A673 (cell line): Measurements from ENCODE around the gene LAMB4. TPM values are rescaled to one million over a fixed set of nuclear protein-coding genes. Genes with fewer than 3 reads are reported as not detected.

ENCODE experiments used
- BruUV-seq: library from RNA; stranded (reverse); fragments of 400-500 nt; replicated peaks from 2 replicates; lab custom pipeline; 2021; lab: Mats Ljungman, UMichigan
- CTCF ChIA-PET: fragments of 300-600 bp; sonication (Branson Sonifier 250); formaldehyde crosslinking; loops from one replicate; lab custom pipeline; 2022; ENCODE audit warnings: antibody characterized with exemption; lab: Charles Lee
- POLR2A ChIA-PET: fragments of 300-600 bp; sonication (Branson Sonifier 250); formaldehyde crosslinking; loops from one replicate; lab custom pipeline; 2022; ENCODE audit warnings: antibody characterized with exemption; ENCODE audit not compliant: low non-redundant PET; lab: Charles Lee
- DNase-seq: peaks from one replicate; pipeline ENCODE4 v3.0.0-alpha.2; 2015; ENCODE audit warnings: low spot score
- H3K27ac ChIP-seq: fragments of 200-600 bp; sonication (generic); 2 replicates; pipeline ENCODE4 v1.5.1; 2016; ENCODE audit warnings: mixed run types, low read depth, mild to moderate bottlenecking, mixed read lengths, antibody characterized with exemption, low read length; ENCODE audit not compliant: poor library complexity, severe bottlenecking
- H3K27me3 ChIP-seq: fragments of 200-600 bp; sonication (generic); replicated peaks from 2 replicates; pipeline ENCODE4 v1.6.1; 2017; ENCODE audit warnings: mixed run types, low read depth, mild to moderate bottlenecking, mixed read lengths, antibody characterized with exemption, low read length; ENCODE audit not compliant: insufficient read depth, poor library complexity
- H3K36me3 ChIP-seq: fragments of 200-600 bp; sonication (generic); 2 replicates; pipeline ENCODE4 v1.6.1; 2016; ENCODE audit warnings: mixed run types, mild to moderate bottlenecking, mixed read lengths, antibody characterized with exemption, low read length; ENCODE audit not compliant: insufficient read depth, poor library complexity, severe bottlenecking
- H3K4me1 ChIP-seq: fragments of 200-600 bp; sonication (generic); 2 replicates; pipeline ENCODE4 v1.6.1; 2017; ENCODE audit warnings: mixed run types, mild to moderate bottlenecking, mixed read lengths, antibody characterized with exemption, low read length; ENCODE audit not compliant: insufficient read depth, poor library complexity, severe bottlenecking
- H3K4me3 ChIP-seq: fragments of 200-600 bp; sonication (generic); 2 replicates; pipeline ENCODE4 v1.5.1; 2016; ENCODE audit warnings: low read depth, mixed run types, mild to moderate bottlenecking, mixed read lengths, low read length; ENCODE audit not compliant: poor library complexity, severe bottlenecking
- H3K9me3 ChIP-seq: fragments of 200-600 bp; sonication (generic); 2 replicates; pipeline ENCODE4 v1.6.1; 2016; ENCODE audit warnings: mixed run types, low read depth, mild to moderate bottlenecking, mixed read lengths, antibody characterized with exemption, low read length; ENCODE audit not compliant: poor library complexity, severe bottlenecking
- EZH2 ChIP-seq: fragments of 200-600 bp; sonication (generic); IDR thresholded peaks from 2 replicates; pipeline ENCODE4 v1.6.1; 2017; ENCODE audit warnings: borderline replicate concordance, low read depth, mild to moderate bottlenecking, mixed read lengths, antibody characterized with exemption, low read length; ENCODE audit not compliant: poor library complexity, severe bottlenecking
- intact Hi-C: fragments of 100-400 bp; cut with micrococcal nuclease; formaldehyde crosslinking; loops from one replicate; pipeline ENCODE4 v1.10.0; 2022; ENCODE audit not compliant: unreplicated experiment
- total RNA-seq: library from RNA; stranded (reverse); gene quantifications from 2 replicates; pipeline ENCODE4 v1.2.3, GENCODE V29; 2021
- TF ChIP-seq, protein P1 (sequence below): fragments of 300-800, 200-600 bp; sonication (generic); conservative IDR thresholded peaks from 2 replicates; pipeline ENCODE4 v1.5.1; 2017; ENCODE audit warnings: low read depth, mild to moderate bottlenecking, antibody characterized with exemption, low read length, moderate library complexity, mixed read lengths

LAMB4 gene
- total RNA-seq, 1 experiment from 2014 or later = 0.21 TPM

DNA sequence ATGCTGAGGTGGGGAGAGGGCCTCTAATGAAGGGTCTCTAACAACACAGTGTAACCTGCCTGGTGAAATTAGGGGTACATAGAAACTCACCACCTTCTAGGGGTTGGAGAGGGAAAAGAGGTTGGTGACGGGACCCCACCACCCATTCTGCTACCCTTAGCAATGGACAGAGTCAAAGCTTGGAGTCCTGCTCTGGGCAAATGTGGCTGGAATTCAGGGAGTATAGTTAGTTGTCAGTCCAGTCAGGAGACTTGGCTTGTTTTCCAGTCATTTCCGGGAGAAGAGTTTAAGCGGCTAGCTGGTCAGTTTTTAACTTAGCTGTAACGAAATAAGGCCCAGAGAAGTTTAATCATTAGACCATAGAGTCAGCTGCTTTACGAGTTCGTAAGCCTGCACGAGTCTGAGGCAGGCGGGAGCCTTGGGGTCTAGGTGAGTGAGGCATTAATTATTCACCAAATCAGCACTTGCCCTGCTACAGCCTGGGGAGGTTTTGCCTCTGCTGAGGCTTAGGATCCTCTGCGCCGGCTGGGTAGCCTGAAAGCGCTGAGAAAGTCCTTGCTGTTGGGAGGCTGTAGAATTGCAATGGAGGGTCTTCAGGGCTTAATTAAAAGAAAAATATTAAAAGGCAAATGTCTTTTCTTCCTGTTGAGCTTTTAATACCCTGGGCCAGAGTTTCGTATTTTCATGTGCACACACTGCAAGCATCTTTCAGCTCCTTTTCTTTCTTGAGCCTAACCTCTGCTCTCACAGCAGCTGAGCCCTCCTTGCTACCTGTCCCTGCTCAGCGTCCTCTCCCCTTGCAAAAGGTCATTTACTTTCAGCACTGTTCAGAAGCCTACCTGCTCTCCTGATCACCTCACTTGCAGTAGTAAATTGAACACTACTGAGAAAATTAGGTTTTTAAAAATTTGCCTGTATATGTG lies 125.7 kb downstream of the LAMB4 start:
- Histone ChIP-seq H3K9me3 (no peaks in the 10 kb centered on the region), H3K4me1 (peaks cover 32% of the 10 kb centered on the region), H3K27ac (no peak overlapping the region), H3K36me3 (peaks cover 6% of the 10 kb centered on the region), H3K4me3 (no peak overlapping the region), H3K27me3 (no peaks in the 10 kb centered on the region)
- no TSS peak for BruUV-seq
- CTCF ChIA-PET = interaction anchor here (0.6 kb wide), 1 partner anchor 588 kb away, joined by 3 read pairs; no protein-coding TSS in a partner anchor
- POLR2A ChIA-PET = interaction anchor here (0.6 kb wide), 1 partner anchor 325 kb away, joined by 3 read pairs; no protein-coding TSS in a partner anchor
- TF ChIP-seq, protein P1, sequence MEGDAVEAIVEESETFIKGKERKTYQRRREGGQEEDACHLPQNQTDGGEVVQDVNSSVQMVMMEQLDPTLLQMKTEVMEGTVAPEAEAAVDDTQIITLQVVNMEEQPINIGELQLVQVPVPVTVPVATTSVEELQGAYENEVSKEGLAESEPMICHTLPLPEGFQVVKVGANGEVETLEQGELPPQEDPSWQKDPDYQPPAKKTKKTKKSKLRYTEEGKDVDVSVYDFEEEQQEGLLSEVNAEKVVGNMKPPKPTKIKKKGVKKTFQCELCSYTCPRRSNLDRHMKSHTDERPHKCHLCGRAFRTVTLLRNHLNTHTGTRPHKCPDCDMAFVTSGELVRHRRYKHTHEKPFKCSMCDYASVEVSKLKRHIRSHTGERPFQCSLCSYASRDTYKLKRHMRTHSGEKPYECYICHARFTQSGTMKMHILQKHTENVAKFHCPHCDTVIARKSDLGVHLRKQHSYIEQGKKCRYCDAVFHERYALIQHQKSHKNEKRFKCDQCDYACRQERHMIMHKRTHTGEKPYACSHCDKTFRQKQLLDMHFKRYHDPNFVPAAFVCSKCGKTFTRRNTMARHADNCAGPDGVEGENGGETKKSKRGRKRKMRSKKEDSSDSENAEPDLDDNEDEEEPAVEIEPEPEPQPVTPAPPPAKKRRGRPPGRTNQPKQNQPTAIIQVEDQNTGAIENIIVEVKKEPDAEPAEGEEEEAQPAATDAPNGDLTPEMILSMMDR = no peak
- no peak for TF ChIP-seq EZH2
- intact Hi-C loops = no loop called here
- no peak for DNase-seq

DNA sequence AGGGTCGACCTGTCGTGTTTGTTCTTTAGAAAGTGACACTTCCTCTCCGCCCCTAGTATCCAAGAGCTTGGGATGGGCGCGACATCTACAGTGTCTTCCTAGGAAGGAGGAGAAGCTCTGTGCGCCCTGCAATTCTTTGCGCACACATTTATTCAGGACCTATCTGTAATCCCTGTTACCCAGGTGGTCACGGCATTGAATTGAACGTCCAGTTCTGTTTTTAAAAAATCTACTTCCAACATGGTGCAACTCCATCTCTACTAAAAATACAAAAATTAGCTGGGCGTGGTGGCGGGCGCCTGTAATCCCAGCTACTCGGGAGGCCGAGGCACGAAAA lies 126.6 kb downstream of the LAMB4 start:
- Histone ChIP-seq H3K36me3 (peaks cover 9% of the 10 kb centered on the region), H3K4me3 (peak overlapping the region; percentile 76), H3K27me3 (no peaks in the 10 kb centered on the region), H3K4me1 (peaks cover 41% of the 10 kb centered on the region), H3K9me3 (no peaks in the 10 kb centered on the region), H3K27ac (peak overlapping the region; percentile 92)
- no peak for DNase-seq
- CTCF ChIA-PET = no interaction called here
- BruUV-seq = no TSS peak
- intact Hi-C loops = loop anchor here (2.0 kb wide), 1 partner anchor 93 kb away; no protein-coding TSS in a partner anchor
- TF ChIP-seq, protein P1 = no peak
- TF ChIP-seq EZH2 = no peak
- POLR2A ChIA-PET = no interaction called here

DNA sequence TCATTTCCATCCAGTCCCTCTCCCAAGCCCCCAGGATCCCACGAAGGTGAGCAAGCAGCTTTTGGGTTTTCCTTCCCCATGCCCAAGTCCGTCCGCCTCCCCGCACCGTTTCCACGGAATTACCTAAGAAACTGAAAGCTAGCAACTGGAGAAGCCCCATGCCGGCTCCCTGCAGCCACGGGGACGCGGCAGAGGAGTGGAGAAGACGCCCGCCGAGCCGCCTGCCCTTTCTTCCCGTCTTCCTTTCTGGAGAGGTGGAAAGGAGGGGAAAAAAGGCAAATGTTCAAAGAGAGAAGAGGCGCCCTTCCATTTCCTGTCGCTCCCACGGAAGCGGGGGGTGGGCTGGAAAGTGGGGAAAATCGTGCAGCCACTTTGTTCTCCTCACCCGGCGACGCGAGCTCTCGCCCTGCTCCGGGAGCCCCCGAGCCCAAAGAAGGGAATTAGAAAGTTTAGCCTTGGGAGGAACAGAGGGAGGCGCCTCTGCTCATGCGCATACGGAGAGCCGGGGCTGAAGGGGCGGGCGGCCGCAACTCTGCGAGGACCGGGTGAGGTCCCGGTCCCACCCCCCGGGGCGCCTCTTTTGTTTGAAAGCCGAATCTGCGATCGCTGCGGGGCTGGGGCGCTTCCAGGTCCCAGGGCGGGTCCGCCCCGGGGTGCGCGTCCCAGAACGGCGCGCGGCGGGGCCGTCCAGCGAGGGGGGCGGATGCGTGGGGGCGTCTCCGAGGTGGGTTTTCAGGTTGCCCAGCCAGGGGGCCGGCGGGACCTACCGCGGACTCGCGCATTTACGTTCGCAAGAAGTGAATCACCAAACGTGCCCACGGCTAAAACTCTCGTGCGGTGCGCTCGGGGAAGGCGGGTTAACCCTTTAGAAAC lies 127.2 kb downstream of the LAMB4 start, which contains the start of gene LAMB1:
TSS of gene LAMB1 (minus strand) at position 436 of the 873 bp plus-strand sequence. CDS start at position 160, 276 bp downstream.
- peak within 1 kb of the TSS; percentile 92 for H3K27ac ChIP-seq
- intact Hi-C loops = loop anchor here (2.0 kb wide), 1 partner anchor 94 kb away; no protein-coding TSS in a partner anchor
- peak; percentile 90 for DNase-seq
- no peaks in the 10 kb centered on the region for H3K9me3 ChIP-seq
- no peaks in the 10 kb centered on the region for H3K27me3 ChIP-seq
- TF ChIP-seq EZH2 = no peak
- ChIA-PET CTCF (no interaction called here), POLR2A (interaction anchor here (0.5 kb wide), 1 partner anchor 466 kb away, joined by 9 read pairs; no protein-coding TSS in a partner anchor)
- BruUV-seq = TSS peak; percentile 60
- H3K36me3 ChIP-seq = peaks cover 12% of the 10 kb centered on the region
- H3K4me3 ChIP-seq = peak within 1 kb of the TSS; percentile 76
- peaks cover 45% of the 10 kb centered on the region for H3K4me1 ChIP-seq
